ENCODE measurements around the gene CDK10.

The CDK10 gene

DNA sequence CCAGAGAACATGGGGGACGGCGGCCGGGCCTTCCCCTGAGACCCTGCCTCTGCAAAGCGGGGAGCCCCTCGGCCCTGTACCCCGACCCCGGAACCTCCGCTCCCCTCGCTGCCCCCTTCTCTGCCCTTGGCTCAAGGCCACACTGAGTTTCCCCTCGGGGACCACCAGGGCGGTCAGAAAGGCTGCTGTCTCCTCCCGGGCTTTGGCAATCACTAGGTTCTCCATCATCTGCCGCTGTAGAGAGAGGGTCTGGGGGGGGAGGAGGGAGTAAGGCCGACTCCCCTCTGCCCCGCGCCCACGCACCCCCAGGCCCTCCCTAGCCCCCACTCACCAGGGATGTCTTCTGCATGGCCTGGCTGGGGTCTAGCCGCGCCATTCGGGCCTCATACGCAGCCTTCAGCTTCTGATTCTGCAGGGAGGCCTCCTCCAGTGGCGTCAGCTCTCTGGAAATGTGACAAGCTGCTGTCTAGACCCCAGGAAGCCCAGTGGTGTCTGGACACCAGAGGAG is 25.8 kb downstream of the CDK10 start:
- no peak for DNase-seq (ENCODE audit: low read depth)

DNA sequence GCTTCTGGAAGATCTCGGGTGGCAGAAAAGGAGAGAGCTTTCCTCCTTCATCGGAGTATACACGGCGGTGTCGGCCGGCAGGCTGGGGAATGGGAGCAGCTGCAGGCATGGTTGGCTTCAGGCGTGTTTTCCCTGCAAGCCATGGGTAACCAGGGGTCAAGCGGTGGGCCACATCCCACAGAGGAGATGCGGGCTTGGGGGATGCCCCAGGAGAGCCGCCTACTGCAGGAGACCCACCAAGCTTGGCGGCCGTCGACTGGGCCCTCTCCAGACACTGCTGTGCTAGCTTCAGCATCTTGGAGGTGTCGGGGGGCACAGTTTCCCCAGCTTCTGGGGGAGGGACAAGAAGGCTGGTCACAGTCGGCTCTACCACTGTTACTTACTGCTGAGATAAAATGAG is 30.0 kb downstream of the CDK10 start:
- no peak for DNase-seq (ENCODE audit: low read depth)

DNA sequence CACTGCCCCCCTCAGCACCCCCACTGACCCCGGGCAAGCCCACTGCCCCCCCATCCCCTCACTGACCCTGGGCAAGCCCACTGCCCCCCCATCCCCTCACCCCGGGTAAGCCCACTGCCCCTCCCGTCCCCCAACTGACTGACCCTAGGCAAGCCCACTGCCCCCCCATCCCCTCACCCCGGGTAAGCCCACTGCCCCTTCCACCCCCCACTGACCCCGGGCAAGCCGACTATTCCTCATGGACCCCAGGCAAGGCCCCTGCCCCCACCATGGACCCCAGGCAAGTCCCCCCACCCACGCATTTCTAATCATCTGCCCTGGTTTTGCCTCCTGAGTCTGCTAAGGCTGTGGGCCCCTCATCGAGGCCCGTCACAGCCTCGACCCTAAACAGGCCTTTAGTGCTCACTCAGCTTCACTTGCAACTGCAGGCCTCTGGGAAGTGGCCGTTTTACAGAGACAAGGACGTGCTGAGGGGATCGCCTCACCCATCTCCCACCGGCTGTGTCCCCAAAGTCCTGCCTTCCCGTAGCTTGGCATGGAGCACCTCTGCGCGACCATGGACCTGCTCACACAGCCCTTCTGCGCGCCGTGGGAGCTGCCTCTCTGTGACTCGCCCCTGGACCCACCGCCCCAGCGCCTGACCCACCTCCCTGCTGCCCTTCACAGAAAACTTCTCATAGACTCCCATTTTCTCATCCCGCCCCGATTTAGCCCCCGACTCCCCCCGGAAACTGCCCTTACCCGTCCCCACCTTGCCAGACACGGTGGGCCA is 30.6 kb downstream of the CDK10 start:
- DNase-seq (ENCODE audit: low read depth) = no peak

DNA sequence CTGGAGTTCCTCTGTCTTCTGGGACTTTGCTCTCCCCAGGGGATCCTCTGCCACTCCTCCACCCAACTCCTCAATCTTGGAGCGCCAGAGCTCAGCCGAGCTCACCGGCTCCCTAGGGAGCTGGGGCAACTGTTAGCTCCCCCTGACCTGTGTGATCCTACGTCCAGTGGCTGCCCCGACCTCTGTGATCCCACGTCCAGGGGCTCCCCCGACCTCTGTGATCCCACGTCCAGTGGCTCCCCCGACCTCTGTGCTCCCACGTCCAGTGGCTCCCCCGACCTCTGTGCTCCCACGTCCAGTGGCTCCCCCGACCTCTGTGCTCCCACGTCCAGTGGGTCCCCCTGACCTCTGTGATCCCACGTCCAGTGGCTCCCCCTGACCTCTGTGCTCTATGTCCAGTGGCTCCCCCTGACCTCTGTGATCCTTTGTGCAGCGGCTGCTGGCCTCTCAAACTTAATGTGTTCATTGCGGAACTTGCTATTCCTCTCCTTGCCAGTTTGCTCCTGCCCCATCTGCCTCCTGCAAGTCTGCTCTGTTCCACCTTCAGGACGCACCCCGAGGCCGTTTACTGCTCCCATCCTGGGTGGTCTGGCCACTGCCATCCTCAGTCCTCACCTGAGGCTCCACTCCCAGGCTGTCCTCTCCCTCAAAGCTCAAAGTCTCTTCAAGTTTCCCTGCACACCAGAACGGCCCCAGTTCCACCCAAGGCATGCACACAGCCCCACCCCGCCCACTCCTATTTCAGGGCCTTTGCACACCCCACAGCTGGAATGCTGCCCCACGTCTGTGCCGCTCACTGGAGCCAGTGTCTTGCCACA is 31.4 kb downstream of the CDK10 start:
- no peak for DNase-seq (ENCODE audit: low read depth)

DNA sequence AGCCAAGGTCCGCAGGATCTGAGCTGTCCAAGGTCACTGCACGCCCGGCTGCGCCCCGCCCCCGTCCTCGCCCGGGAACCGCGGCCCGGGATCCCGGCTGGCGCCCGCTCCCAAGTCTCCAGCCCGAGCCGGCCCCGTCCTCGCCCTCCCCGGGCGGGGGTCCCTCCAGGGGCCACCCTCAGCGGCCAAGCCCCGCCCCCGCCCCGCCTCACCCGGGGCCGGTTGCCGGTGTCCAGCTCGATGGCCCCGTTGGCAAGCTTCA is 34.0 kb downstream of the CDK10 start:
- DNase-seq (ENCODE audit: low read depth) = no peak

DNA sequence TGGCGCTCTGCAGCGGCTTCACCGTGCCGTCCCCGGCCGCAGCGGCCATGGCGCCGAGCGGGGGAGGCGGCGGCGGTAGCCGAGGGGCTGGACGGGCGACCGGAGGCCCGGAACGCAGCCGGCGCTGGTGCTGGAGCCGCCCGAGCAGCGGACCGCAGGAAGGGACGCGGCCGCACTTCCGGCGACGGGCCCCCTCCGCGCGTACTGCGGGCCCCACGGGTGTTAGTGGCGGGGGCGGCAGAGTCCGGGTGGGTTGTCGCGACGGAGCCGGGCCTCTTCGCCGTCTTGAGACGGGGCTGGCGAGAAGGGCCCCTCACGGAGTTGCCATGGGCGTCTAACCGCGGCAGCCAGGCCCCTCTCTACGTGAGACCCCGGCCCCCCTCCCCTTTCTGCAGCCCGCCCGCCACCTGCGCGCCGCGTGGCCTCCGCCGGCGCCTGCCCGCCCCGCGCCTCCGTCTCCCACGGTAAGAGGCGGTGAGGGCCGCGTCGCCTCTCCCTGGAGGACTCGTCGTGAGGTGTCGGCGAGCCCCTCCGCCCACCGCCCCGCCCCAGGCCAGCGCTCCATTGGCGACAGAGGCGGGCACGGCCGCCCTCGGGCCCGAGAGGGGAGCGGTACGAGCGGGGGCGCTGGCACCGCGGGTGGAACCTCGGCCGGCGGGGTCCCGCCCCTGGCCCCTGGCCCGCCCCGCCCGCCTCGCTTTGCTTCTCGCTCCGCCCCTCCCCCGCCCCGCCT is 34.5 kb downstream of the CDK10 start, which contains the start of the genes VPS9D1 and ZNF276:
TSS of gene VPS9D1 (minus strand) at position 86 of the 733 bp plus-strand sequence. CDS start at position 49, 37 bp downstream.
TSS of gene ZNF276 (plus strand) at position 725 of the 733 bp plus-strand sequence. CDS start 104 bp downstream, outside the sequence.
- DNase-seq (ENCODE audit: low read depth) = no peak

DNA sequence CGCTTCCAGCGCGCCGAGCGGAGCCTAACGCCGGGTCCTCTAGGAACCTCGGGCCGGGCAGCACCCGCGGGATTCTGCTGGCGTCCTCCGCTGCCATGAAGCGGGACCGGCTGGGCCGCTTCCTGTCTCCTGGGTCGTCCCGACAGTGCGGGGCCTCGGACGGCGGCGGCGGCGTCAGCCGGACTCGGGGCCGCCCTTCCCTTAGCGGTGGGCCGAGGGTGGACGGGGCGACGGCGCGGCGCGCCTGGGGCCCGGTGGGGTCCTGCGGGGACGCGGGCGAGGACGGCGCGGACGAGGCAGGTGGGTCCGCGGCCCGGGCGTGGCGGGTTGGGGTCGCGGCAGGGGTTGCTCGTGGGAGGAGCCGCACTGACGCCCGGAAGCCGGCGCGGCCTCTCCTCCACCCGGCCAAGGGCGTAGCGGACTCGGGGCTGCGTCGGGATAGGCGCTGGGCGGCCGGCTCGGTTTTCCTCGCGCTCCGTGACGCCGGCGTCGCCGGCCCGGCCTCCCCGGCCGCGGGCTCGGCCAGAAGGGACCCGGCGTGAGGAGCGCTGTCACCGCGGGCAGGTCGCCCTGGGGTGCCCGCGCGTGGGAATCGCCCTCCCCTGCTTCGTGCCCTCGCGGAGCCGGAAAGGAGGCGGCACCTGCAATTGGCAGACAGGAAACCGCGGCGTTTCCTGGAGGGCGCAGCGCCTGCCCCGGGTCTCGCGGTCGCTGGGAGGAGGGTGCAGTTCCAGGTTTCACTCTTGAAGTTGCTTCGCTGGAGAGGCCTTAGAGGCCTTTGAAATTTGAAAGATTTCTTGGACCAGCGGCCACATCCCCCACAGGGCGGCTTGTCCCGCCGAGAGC is 35.3 kb downstream of the CDK10 start:
- no peak for DNase-seq (ENCODE audit: low read depth)

DNA sequence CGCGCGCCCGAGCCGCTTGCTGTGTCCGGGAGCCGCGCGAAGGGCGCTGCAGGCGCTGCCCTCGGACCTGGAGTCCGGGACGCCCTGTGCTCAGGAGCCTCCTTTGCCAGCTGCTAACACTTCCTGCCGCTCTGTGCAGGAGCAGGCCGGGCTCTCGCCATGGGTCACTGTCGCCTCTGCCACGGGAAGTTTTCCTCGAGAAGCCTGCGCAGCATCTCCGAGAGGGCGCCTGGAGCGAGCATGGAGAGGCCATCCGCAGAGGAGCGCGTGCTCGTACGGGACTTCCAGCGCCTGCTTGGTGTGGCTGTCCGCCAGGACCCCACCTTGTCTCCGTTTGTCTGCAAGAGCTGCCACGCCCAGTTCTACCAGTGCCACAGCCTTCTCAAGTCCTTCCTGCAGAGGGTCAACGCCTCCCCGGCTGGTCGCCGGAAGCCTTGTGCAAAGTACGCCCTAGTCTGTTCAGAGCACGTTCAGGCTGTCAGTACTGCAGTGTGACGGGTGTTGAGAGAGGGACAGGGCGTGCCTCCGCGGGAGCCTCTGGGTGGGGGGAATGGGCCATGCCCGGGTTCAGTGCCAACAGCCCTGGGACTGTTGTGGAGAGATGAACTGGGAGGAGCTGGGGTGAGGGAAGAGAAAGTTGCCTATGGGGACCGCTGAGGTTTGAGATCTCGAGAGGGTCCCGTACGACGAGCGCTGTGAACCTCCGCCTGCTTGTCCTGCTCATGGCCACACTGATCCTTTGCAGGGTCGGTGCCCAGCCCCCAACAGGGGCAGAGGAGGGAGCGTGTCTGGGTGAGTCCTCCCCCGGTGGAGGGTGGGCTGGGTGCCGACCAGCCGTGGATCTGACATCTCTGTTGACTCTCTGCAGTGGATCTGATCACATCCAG is 36.1 kb downstream of the CDK10 start:
- DNase-seq (ENCODE audit: low read depth) = no peak

DNA sequence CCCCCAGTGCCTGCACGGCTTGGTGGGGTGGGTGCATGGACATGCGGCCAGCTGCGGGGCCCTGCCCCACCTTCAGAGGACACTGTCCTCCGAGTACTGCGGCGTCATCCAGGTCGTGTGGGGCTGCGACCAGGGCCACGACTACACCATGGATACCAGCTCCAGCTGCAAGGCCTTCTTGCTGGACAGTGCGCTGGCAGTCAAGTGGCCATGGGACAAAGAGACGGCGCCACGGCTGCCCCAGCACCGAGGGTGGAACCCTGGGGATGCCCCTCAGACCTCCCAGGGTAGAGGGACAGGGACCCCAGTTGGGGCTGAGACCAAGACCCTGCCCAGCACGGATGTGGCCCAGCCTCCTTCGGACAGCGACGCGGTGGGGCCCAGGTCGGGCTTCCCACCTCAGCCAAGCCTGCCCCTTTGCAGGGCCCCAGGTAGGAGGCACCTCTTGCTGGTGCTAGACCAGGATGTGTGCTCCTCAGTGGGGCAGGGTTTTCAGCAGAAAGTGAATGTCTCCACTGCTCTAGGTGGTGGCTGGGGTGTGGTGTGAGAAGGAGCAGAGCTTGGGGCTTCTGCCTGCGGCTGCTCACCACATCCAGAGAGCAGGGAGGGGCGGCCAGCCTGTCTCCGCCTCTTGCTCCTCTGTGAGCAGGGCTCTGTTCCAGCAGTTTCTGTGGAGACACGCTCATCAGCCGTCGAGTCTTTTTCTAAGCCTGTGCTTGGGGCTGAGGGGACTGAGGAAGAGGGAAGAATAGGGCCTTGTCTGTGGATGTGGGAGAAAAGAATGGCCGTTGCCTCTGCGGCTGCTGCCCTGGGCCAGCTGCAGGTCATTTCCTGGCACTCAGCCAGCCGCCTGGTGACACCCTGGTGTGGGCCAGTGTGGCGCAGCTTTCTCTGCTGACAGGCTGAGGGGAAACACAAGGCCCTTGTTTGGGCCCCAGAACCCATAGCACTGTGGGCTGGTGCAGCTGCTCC is 37.1 kb downstream of the CDK10 start:
- DNase-seq (ENCODE audit: low read depth) = no peak

DNA sequence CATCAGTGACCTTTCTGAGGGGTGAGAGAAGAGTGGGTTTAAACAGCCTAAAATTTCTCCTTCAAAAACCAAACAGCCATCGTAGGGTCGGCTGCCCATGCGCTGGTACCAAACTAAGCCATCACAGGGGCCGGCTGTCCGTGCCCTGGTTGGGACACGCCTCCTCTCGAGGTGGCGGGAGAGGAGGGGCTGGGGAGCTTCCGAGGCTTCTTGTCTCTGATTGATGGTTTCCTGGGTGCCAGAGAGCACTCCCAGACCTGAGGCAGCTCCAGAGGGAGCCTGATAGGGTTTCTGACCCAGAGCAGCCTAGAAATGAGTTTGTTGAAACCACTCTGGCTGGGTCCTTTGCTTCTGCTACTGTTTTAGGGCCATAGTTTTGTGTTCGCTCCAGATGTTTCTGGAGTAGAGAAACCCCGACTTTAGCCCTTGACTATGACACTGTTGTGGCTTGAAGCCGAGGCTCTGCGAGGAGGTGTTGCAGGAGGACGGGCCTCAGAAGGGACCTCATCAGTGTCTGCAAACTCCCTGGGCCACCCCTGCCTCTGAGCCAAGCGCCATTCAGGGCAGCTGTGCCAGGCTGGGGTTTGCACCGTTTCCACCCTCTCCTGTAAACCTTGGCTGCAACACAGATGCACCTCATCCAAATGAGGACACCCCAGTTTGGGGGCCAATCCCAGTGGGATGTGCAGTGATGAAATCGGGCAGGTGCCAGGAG is 41.1 kb downstream of the CDK10 start:
- DNase-seq (ENCODE audit: low read depth) = no peak

DNA sequence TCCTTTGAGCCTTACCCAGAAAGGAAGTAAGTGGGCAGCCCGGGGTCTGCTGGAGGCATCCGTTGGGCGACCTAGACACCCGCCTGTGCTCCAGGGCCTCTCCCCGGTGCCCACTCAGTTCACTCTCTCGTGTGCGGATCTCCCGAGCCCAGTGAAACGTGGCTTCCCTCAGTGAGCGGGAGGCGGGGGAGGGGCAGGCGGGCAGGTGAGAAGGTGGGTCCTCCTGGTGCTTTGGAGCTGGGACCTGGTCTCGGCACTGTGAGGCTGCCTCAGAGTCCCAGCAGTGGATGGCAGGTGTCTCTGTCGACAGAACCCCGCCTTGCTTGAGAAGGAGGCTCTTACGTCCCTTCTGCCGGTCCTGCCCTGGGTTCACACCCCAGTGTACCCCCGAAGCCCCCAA is 42.8 kb downstream of the CDK10 start:
- DNase-seq (ENCODE audit: low read depth) = no peak

DNA sequence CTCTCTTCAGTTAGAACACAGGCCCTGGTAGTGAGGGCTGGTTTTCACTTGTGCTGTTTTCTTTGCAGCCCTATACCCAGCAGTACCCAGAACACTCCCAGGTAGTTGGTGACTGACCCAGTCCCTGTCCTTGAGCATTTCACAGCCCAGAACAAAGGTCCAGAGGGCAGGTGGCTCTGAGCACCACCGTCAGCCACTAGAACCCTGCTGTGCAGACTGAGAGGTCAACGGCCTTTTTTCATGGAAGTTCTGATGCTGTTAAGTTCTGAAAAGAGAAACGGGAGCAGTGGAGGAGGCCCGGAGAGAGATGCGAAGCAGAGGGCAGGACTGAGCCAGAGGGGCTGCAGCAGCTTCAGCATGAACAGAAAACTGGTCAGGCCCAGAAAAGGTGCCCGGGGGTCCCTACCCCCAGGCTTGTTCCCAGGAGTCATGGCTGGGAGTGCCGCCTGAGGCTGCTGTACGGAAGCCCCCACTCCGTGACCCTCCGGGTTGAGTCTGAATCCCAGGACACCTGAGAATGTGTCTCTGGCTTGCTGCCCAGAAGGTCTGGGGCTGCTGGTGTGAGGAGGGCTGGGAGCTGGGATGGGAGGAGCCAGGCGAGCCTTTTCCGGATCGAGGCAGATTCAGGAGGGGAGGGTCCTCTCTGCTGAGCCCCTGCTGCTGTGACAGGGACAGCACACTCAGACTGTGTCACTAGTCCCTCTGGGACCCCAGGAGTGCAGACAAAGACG is 43.5 kb downstream of the CDK10 start:
- no peak for DNase-seq (ENCODE audit: low read depth)

DNA sequence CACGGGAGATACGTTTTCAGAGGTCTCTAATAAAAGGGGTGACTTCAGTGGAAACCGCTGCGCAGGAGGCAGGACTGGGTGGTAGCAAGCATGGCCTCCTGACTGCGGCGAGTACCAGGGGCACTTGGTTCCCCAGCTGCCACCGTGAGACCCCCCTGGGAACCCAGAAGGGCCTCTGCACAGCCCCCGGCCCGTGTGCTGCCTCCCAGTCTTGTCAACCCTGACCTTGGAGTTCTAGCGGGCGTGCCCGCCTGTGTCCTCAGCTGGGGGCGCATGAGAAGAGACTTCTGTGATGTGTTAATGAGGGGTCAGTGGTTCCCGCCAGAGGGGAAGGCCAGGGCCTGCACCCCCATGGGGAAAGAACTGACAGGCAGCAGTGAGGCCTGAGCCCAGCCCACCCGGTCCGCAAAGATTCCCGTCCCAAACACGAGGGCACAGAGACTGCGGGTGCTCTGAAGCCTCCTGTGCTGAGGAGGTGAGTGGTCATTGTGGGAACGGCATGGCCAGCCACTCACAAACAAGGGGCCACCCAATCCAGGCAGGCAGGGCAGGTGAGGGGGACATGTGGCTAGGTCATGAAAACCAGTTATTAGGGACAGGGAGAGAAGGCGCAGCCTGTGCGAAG is 44.2 kb downstream of the CDK10 start:
- DNase-seq (ENCODE audit: low read depth) = no peak

DNA sequence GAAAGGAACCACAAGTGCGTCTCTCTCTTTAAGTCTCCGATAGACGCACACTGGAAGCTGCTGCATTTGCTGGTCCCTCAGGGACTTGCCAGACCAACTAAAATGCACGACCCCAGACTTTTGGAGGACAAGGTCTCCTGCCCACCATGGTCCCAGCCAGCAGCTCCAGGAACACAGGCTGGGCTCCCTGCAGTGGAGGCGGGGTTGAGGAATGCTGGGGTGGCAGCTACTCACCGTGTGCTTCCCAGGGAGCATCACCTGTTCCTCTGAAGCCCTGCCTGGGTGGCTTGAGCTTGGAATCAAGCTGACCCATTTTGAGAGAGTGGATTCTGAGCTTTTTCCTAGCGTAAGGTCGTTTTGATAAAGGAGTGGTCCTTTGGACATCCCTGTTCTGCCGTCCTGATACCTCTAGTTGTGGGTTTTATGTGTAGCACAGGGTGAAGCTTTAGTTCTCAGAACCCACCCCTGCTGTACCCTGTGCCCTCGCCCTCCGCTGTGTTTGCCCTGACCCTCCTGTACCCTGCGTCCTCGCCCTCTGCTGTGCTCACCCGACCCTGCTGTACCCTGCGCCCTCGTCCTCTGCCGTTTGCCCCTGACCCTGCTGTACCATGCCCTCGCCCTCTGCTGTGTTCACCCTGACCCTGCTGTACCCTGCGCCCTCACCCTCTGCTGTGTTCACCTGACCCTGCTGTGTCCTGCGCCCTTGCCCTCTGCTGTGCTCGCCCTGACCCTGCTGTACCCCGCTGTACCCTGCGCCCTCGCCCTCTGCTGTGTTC is 45.8 kb downstream of the CDK10 start:
- no peak for DNase-seq (ENCODE audit: low read depth)

DNA sequence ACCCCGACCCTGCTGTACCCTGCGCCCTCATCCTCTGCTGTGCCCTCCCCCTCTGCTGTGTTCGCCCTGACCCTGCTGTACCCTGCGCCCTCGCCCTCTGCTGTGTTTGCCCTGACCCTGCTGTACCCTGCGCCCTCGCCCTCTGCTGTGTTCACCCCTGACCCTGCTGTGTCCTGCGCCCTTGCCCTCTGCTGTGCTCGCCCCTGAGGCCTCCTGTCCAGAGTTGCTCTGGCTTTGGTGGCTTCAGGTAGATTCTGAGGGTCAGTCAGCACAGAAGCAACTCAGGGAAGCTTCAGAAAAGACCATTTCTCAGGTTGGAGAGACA is 46.4 kb downstream of the CDK10 start:
- DNase-seq (ENCODE audit: low read depth) = no peak

DNA sequence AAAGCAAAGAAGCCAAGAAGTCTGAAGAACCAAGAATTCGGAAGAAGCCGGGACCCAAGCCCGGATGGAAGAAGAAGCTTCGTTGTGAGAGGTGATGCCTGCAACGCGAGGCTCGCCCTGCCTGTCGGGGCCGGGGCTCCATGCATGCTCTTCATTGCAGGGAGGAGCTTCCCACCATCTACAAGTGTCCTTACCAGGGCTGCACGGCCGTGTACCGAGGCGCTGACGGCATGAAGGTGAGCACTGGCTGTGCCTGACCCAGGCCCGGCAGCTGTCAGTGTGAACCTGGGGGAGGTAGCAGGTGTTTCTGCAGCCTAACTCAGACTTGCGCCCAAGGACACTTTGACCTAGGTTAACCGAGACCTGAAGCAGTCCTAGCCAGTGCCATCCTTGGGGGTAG is 46.8 kb downstream of the CDK10 start:
- DNase-seq (ENCODE audit: low read depth) = no peak

DNA sequence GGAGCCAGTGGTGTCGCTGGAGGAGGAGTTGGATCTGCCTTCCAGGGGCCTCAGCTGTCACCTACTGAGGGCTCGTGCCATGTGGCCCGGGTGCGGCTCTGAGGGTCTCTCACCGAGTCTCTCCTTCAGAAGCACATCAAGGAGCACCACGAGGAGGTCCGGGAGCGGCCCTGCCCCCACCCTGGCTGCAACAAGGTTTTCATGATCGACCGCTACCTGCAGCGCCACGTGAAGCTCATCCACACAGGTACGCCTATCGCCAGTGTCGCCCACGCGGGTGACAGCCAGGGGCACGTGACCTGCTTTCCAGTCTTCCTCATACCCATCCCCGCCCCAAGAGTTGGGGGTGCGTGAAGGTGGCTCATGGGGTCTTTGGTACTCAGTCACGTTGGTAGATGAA is 47.3 kb downstream of the CDK10 start:
- no peak for DNase-seq (ENCODE audit: low read depth)
